Loucy (cell line): ENCODE measurements around the gene TMEM243.

Experiments
- CTCF ChIP-seq: fragments of 200-600 bp; sonication (generic); conservative IDR thresholded peaks from 2 replicates; pipeline ENCODE4 v1.5.1; 2014; ENCODE audit warnings: mild to moderate bottlenecking, antibody characterized with exemption, low read length
- EZH2phosphoT487 ChIP-seq: fragments of 200-600 bp; IDR thresholded peaks from 2 replicates; pipeline ENCODE4 v1.6.1; 2018; ENCODE audit warnings: antibody characterized with exemption, mild to moderate bottlenecking, moderate library complexity, borderline replicate concordance

GRCh38 chr7:87148332-87148955, 71.1 kb downstream of the TMEM243 start:
- TF ChIP-seq CTCF (peak; percentile 70), EZH2phosphoT487 (no peak)
